H1 (cell line): ENCODE measurements around the gene PSMG2. TPM values are rescaled to one million over a fixed set of nuclear protein-coding genes. Genes with fewer than 3 reads are reported as not detected.

ENCODE experiments used
- CTCF ChIA-PET: fragments of 300-600 bp; sonication (Branson Sonifier 250); formaldehyde crosslinking; loops from one replicate; lab custom pipeline; 2021; ENCODE audit not compliant: partially characterized antibody; lab: Charles Lee
- POLR2A ChIA-PET: fragments of 300-600 bp; sonication (Branson Sonifier 250); formaldehyde crosslinking; loops from one replicate; lab custom pipeline; 2021; ENCODE audit warnings: inconsistent platforms; ENCODE audit not compliant: partially characterized antibody; lab: Charles Lee
- DNase-seq, 2 experiments: peaks; one replicate each; pipeline versions ENCODE4 v3.0.0 to v3.0.0-alpha.2; 2010 to 2022; ENCODE audit warnings: low spot score in 2 of 2, low read depth in 1 of 2, mixed read lengths in 1 of 2
- FAIRE-seq: peaks from 2 replicates; lab custom pipeline; 2011; peaks lifted over from hg19 to GRCh38; lab: Jason Lieb, UNC
- H2AFZ ChIP-seq: 2 replicates; pipeline ENCODE4 v1.8.1; 2012; ENCODE audit warnings: low read length, inconsistent platforms
- H2AK5ac ChIP-seq: 2 replicates; pipeline ENCODE4 v1.6.1; 2013; ENCODE audit warnings: low read depth, low read length
- H2BK120ac ChIP-seq: replicated peaks from 2 replicates; pipeline ENCODE3; 2013; ENCODE audit warnings: low read depth, low read length, inconsistent platforms
- H2BK12ac ChIP-seq: 2 replicates; pipeline ENCODE4 v1.6.1; 2013; ENCODE audit warnings: low read depth, low read length
- H2BK15ac ChIP-seq: 2 replicates; pipeline ENCODE4 v1.6.1; 2013; ENCODE audit warnings: low read length
- H2BK20ac ChIP-seq: 2 replicates; pipeline ENCODE4 v1.6.1; 2013; ENCODE audit warnings: low read length
- H2BK5ac ChIP-seq: 2 replicates; pipeline ENCODE4 v1.6.1; 2013; ENCODE audit warnings: low read depth, low read length
- H3K14ac ChIP-seq: 2 replicates; pipeline ENCODE4 v1.6.1; 2013; ENCODE audit warnings: inconsistent platforms; ENCODE audit not compliant: insufficient read length
- H3K18ac ChIP-seq: 2 replicates; pipeline ENCODE4 v1.6.1; 2013; ENCODE audit warnings: low read length; ENCODE audit errors: extremely low read depth
- H3K23ac ChIP-seq: 2 replicates; pipeline ENCODE4 v1.6.1; 2013; ENCODE audit warnings: inconsistent platforms; ENCODE audit not compliant: insufficient read length
- H3K23me2 ChIP-seq: 2 replicates; pipeline ENCODE4 v1.6.1; 2013; ENCODE audit warnings: low read depth, low read length
- H3K27ac ChIP-seq: 2 replicates; pipeline ENCODE4 v1.6.1; 2011; ENCODE audit warnings: low read depth, low read length, inconsistent platforms
- H3K27me3 ChIP-seq, 4 experiments: replicated peaks in 1 of 4; 1 replicate in 1 of 4; 2 replicates in 3 of 4; pipeline versions ENCODE4 v1.6.1 to v1.8.1; 2011 to 2013; ENCODE audit warnings: low read length in 3 of 4, mild to moderate bottlenecking in 3 of 4, inconsistent platforms in 2 of 4, mixed read lengths in 2 of 4, moderate library complexity in 1 of 4; ENCODE audit not compliant: control insufficient read depth in 3 of 4, insufficient read depth in 3 of 4; ENCODE audit errors: extremely low read depth in 1 of 4
- H3K36me3 ChIP-seq, 4 experiments: 2 replicates each; pipeline versions ENCODE4 v1.6.1 to v1.8.1; 2011 to 2013; ENCODE audit warnings: mild to moderate bottlenecking in 4 of 4, low read length in 3 of 4, moderate library complexity in 2 of 4, control low read depth in 1 of 4, inconsistent platforms in 1 of 4; ENCODE audit not compliant: insufficient read depth in 4 of 4, control insufficient read depth in 2 of 4
- H3K4ac ChIP-seq: replicated peaks from 2 replicates; pipeline ENCODE3; 2013; ENCODE audit warnings: low read length, low read depth, mixed read lengths, inconsistent platforms; ENCODE audit not compliant: insufficient read length
- H3K4me1 ChIP-seq, 4 experiments: replicated peaks in 1 of 4; 1 replicate in 1 of 4; 2 replicates in 3 of 4; pipeline versions ENCODE4 v1.6.1 to v1.8.1; 2011 to 2013; ENCODE audit warnings: low read length in 3 of 4, inconsistent platforms in 2 of 4, mixed read lengths in 1 of 4; ENCODE audit not compliant: insufficient read depth in 4 of 4, control insufficient read depth in 3 of 4
- H3K4me2 ChIP-seq, 2 experiments: 2 replicates each; pipeline versions ENCODE4 v1.6.1 to v1.8.1; 2011 to 2013; ENCODE audit warnings: low read depth in 2 of 2, low read length in 2 of 2, control low read depth in 1 of 2, inconsistent platforms in 1 of 2, mild to moderate bottlenecking in 1 of 2; ENCODE audit not compliant: insufficient read depth in 1 of 2
- H3K4me3 ChIP-seq, 4 experiments: fragments of 200-600, 300-600 bp in 1 of 4; sonication (generic), shearing (Covaris generic), sonication (Bioruptor Twin) in 1 of 4; 2 replicates each; pipeline versions ENCODE4 v1.5.1 to v1.8.1; 2011 to 2016; ENCODE audit warnings: low read length in 4 of 4, low read depth in 3 of 4, control low read depth in 2 of 4, inconsistent platforms in 2 of 4, mild to moderate bottlenecking in 2 of 4, mixed read lengths in 1 of 4, moderate library complexity in 1 of 4; ENCODE audit not compliant: insufficient read depth in 2 of 4; ENCODE audit errors: extremely low read depth in 1 of 4
- H3K56ac ChIP-seq: replicated peaks from 2 replicates; pipeline ENCODE3; 2013; ENCODE audit warnings: low read depth, mild to moderate bottlenecking, mixed read lengths, low read length, inconsistent platforms; ENCODE audit not compliant: insufficient read length
- H3K79me1 ChIP-seq: 2 replicates; pipeline ENCODE4 v1.6.1; 2013; ENCODE audit warnings: low read depth, low read length, control low read depth
- H3K79me2 ChIP-seq, 2 experiments: 2 replicates each; pipeline versions ENCODE4 v1.6.1 to v1.8.1; 2012 to 2013; ENCODE audit warnings: low read length in 2 of 2, mild to moderate bottlenecking in 2 of 2, inconsistent platforms in 1 of 2; ENCODE audit not compliant: insufficient read depth in 2 of 2, control insufficient read depth in 1 of 2
- H3K9ac ChIP-seq, 4 experiments: replicated peaks in 1 of 4; 1 replicate in 1 of 4; 2 replicates in 3 of 4; pipeline versions ENCODE4 v1.6.1 to v1.8.1; 2011 to 2013; ENCODE audit warnings: low read depth in 3 of 4, low read length in 3 of 4, control low read depth in 2 of 4, mild to moderate bottlenecking in 2 of 4, moderate library complexity in 2 of 4, inconsistent platforms in 1 of 4; ENCODE audit errors: extremely low read depth in 1 of 4
- H3K9me3 ChIP-seq, 2 experiments: 2 replicates each; pipeline versions ENCODE4 v1.6.1 to v1.8.1; 2012 to 2013; ENCODE audit warnings: mild to moderate bottlenecking in 2 of 2, moderate library complexity in 2 of 2, control low read depth in 1 of 2, inconsistent platforms in 1 of 2, low read depth in 1 of 2, low read length in 1 of 2, mixed read lengths in 1 of 2; ENCODE audit not compliant: insufficient read depth in 2 of 2
- H4K20me1 ChIP-seq, 2 experiments: replicated peaks in 1 of 2; 2 replicates each; pipeline versions ENCODE3 to v1.8.1; 2011 to 2013; ENCODE audit warnings: inconsistent platforms in 2 of 2, low read length in 2 of 2, mild to moderate bottlenecking in 1 of 2; ENCODE audit not compliant: insufficient read depth in 2 of 2, control insufficient read depth in 1 of 2
- H4K5ac ChIP-seq: 2 replicates; pipeline ENCODE4 v1.6.1; 2013; ENCODE audit warnings: low read length, low read depth, mixed read lengths, inconsistent platforms; ENCODE audit not compliant: insufficient read length
- H4K8ac ChIP-seq: 2 replicates; pipeline ENCODE4 v1.8.0; 2013; ENCODE audit warnings: mild to moderate bottlenecking, moderate library complexity, low read length, inconsistent platforms; ENCODE audit not compliant: insufficient read depth; ENCODE audit errors: extremely low read depth
- H4K91ac ChIP-seq: replicated peaks from 2 replicates; pipeline ENCODE3; 2013; ENCODE audit warnings: low read length, mixed read lengths, inconsistent platforms; ENCODE audit not compliant: insufficient read length
- BRCA1 ChIP-seq: IDR thresholded peaks from 2 replicates; pipeline ENCODE4 v1.6.1; 2012; ENCODE audit warnings: low read depth, low read length, improper control_type of control experiment
- CREB1 ChIP-seq: IDR thresholded peaks from 2 replicates; pipeline ENCODE4 v1.6.1; 2012; ENCODE audit warnings: inconsistent platforms
- EZH2 ChIP-seq: fragments of 200-600 bp; sonication (generic); IDR thresholded peaks from 2 replicates; pipeline ENCODE4 v1.7.1; 2012; ENCODE audit warnings: low read depth, mild to moderate bottlenecking, moderate library complexity, low read length, inconsistent platforms; ENCODE audit not compliant: severe bottlenecking
- HDAC6 ChIP-seq: IDR thresholded peaks from one replicate; pipeline ENCODE4 v1.7.1; 2012; ENCODE audit warnings: low read depth, mild to moderate bottlenecking, inconsistent platforms, low read length, moderate library complexity
- RXRA ChIP-seq: IDR thresholded peaks from 2 replicates; pipeline ENCODE4 v1.6.1; 2011; ENCODE audit warnings: low read depth, mild to moderate bottlenecking, low read length, moderate library complexity; ENCODE audit not compliant: insufficient read depth
- SIN3A ChIP-seq, 2 experiments: IDR thresholded peaks in 1 of 2; conservative IDR thresholded peaks in 1 of 2; 2 replicates each; pipeline ENCODE4 v1.6.1; 2011 to 2012; ENCODE audit warnings: low read length in 2 of 2, improper control_type of control experiment in 1 of 2, low read depth in 1 of 2, mild to moderate bottlenecking in 1 of 2
- SIX5 ChIP-seq: IDR thresholded peaks from 2 replicates; pipeline ENCODE4 v1.6.1; 2011; ENCODE audit warnings: mild to moderate bottlenecking, low read depth, low read length
- TAF1 ChIP-seq: IDR thresholded peaks from 2 replicates; pipeline ENCODE4 v1.6.1; 2011; ENCODE audit warnings: mild to moderate bottlenecking, low read depth, low read length
- TCF12 ChIP-seq: IDR thresholded peaks from 2 replicates; pipeline ENCODE4 v1.6.1; 2011; ENCODE audit warnings: low read depth, mild to moderate bottlenecking, low read length
- WGBS, 2 experiments: shearing (Covaris generic) in 1 of 2; methylation state at CpG; one replicate each; pipeline versions ENCODE4 v1.1.6 to v1.1.7; 2013 to 2015; ENCODE audit warnings: low lambda C conversion rate in 2 of 2, mixed read lengths in 2 of 2, inconsistent platforms in 1 of 2, low coverage in 1 of 2, missing lambda C conversion rate in 1 of 2; ENCODE audit not compliant: insufficient replicate concordance in 2 of 2, insufficient coverage in 1 of 2, insufficient read length in 1 of 2; ENCODE audit errors: extremely low coverage in 1 of 2, missing lambda C conversion rate in 1 of 2; 5-methylcytosine and 5-hydroxymethylcytosine counted together
- polyA plus RNA-seq, 7 experiments: library from polyadenylated mRNA; depleted of rRNA in 3 of 7; stranded (reverse) in 5 of 7; unstranded in 2 of 7; fragments of >200 nt in 5 of 7; fragments of 200-250 nt in 2 of 7; gene quantifications; 1 replicate in 5 of 7; 2 replicates in 1 of 7; 4 replicates in 1 of 7; pipeline versions ENCODE4 v1.2.1 to v1.2.3, GENCODE V29; 2011 to 2013; ENCODE audit warnings: missing spikeins in 2 of 7, mixed read lengths in 2 of 7
- total RNA-seq: library from RNA; stranded (reverse); fragmentation: NEBNext Ultra II Directional; extraction: Animal tissue kit (Norgen Biotek cat#: 25700); gene quantifications from 2 replicates; pipeline ENCODE4 v1.2.1, GENCODE V29; 2021

PSMG2 gene
- total and polyA plus RNA-seq, 2 of the 8 experiments (the other 6 are each of a cell fraction or from before 2014, with no cell fraction given), result 52.9 to 79.3 TPM

GRCh38 chr18:12742453-12742852 lies 39.6 kb downstream of the PSMG2 start:
- Histone ChIP-seq H3K56ac (no peak overlapping the region), H3K14ac (no peak overlapping the region), H2AFZ (no peak overlapping the region), H3K4me2 (no peak overlapping the region), H2BK120ac (no peak overlapping the region), H3K23ac (no peak overlapping the region), H2BK5ac (no peak overlapping the region), H3K79me1 (no peaks in the 10 kb centered on the region), H2BK20ac (no peak overlapping the region), H3K9me3 (no peaks in the 10 kb centered on the region), H2AK5ac (no peak overlapping the region), H2BK15ac (no peak overlapping the region), H3K36me3 (no peaks in the 10 kb centered on the region), H4K20me1 (no peaks in the 10 kb centered on the region), H3K18ac (no peak overlapping the region), H4K91ac (no peak overlapping the region), H4K5ac (no peak overlapping the region), H3K4ac (no peak overlapping the region), H3K27ac (no peak overlapping the region), H3K23me2 (no peaks in the 10 kb centered on the region), H2BK12ac (no peak overlapping the region), H3K4me3 (no peak overlapping the region), H3K4me1 (no peaks in the 10 kb centered on the region; a peak in 1 of 7 replicates), H3K79me2 (no peaks in the 10 kb centered on the region), H4K8ac (no peak overlapping the region), H3K27me3 (no peaks in the 10 kb centered on the region), H3K9ac (no peak overlapping the region)
- WGBS, 2 experiments, result 81% methylated on average over 5 of the region's 5 CpGs; no CpG with 5 or more reads in 1 of the 2 experiments
- POLR2A ChIA-PET, result interaction anchor here (0.6 kb wide), 1 partner anchor 17 kb away, joined by 3 read pairs; no protein-coding TSS in a partner anchor
- CTCF ChIA-PET, result interaction anchor here (0.8 to 1.8 kb wide), 2 partner anchors 15 to 221 kb away, joined by 3 to 4 read pairs; no protein-coding TSS in a partner anchor
- TF ChIP-seq RXRA (no peak), SIN3A (conservative IDR thresholded peaks at IDR 0.05 in 1 of 2, IDR thresholded peaks at IDR 0.05 in 1 of 2; ENCODE audit: low read depth in 1 of 2, low read length in 2 of 2) (no peak), CREB1 (no peak), HDAC6 (no peak), TAF1 (no peak), EZH2 (no peak), BRCA1 (no peak), TCF12 (no peak), SIX5 (no peak)
- DNase-seq (no peak), FAIRE-seq (no peak)
